Measurements from ENCODE around the gene MOSMO.

DNA sequence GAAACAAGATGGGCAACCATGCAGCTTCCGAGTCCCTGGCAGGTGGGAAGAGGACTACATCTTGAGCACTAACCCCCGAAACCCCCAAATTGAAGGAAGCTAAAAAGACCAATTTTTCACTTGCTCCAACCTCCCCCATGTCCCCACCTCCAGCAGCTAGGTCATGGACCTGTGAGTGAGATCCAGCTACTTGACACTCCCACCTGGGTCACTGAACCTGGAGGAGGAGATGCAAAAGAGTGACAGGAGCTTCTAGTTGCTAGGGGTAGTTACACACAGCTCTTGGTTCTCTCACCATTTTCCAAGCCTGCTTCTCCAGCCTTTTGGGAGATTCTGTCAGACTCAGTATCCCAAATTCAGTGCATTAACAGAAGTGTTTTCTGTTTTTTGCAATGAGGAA lies 18.2 kb upstream of the MOSMO start:
- no peak for TF ChIP-seq POLR2A (IDR thresholded peaks at IDR 0.05; ENCODE audit: low read length)
- no peak for TF ChIP-seq GATA1 (IDR thresholded peaks at IDR 0.05; ENCODE audit: low read depth, low read length)
